B cell (primary cell): Measurements from ENCODE around the gene ZNF280C. TPM values are rescaled to one million over a fixed set of nuclear protein-coding genes. Genes with fewer than 3 reads are reported as not detected.

ENCODE experiments used
- ATAC-seq: fragments of 200-7000 bp; cut with Tn5 transposase; one replicate; pipeline ENCODE4 v1.10.0; 2021; ENCODE audit warnings: low read depth, mild to moderate bottlenecking, moderate number of reproducible peaks, moderate library complexity
- CTCF ChIA-PET: fragments of 350-600 bp; sonication (Branson Sonifier 250); formaldehyde crosslinking; loops from one replicate; lab custom pipeline; 2021; ENCODE audit warnings: antibody characterized with exemption, inconsistent platforms; lab: Charles Lee
- POLR2A ChIA-PET: fragments of 350-600 bp; sonication (Branson Sonifier 250); formaldehyde crosslinking; loops from one replicate; lab custom pipeline; 2021; ENCODE audit warnings: antibody characterized with exemption; lab: Charles Lee
- DNase-seq: peaks from one replicate; pipeline ENCODE4 v3.0.0; 2013
- H2AFZ ChIP-seq: 2 replicates; pipeline ENCODE4 v1.6.1; 2012; ENCODE audit warnings: mild to moderate bottlenecking, low read depth, low read length; ENCODE audit not compliant: insufficient read depth, poor library complexity, severe bottlenecking
- H3K27ac ChIP-seq, 2 donors: 1 replicate in 1 of 2; 2 replicates in 1 of 2; pipeline ENCODE4 v1.5.1; 2012 to 2013; ENCODE audit warnings: low read length in 2 of 2, mild to moderate bottlenecking in 2 of 2, moderate library complexity in 1 of 2
- H3K27me3 ChIP-seq, 4 experiments: fragments of 200-600 bp in 1 of 4; sonication (generic) in 1 of 4; replicated peaks in 1 of 4; 1 replicate in 2 of 4; 2 replicates in 2 of 4; pipeline versions ENCODE4 v1.6.1 to v1.7.0; 2013 to 2016; ENCODE audit warnings: low read length in 3 of 4, mild to moderate bottlenecking in 2 of 4, mixed read lengths in 1 of 4, moderate library complexity in 1 of 4; ENCODE audit not compliant: insufficient read depth in 4 of 4, control insufficient read depth in 3 of 4; ENCODE audit errors: control extremely low read depth in 1 of 4
- H3K36me3 ChIP-seq, 2 experiments: replicated peaks in 1 of 2; 1 replicate in 1 of 2; 2 replicates in 1 of 2; pipeline versions ENCODE4 v1.6.1 to v1.7.1; 2013; ENCODE audit warnings: low read length in 1 of 2; ENCODE audit not compliant: insufficient read depth in 2 of 2, control insufficient read depth in 1 of 2; ENCODE audit errors: control extremely low read depth in 1 of 2, extremely low read depth in 1 of 2
- H3K4me1 ChIP-seq, 2 donors: fragments of 200-600 bp in 1 of 2; sonication (generic) in 1 of 2; 1 replicate in 1 of 2; 2 replicates in 1 of 2; pipeline versions ENCODE4 v1.5.1 to v1.6.1; 2013 to 2017; ENCODE audit warnings: low read length in 2 of 2; ENCODE audit not compliant: control insufficient read depth in 2 of 2, insufficient read depth in 2 of 2
- H3K4me2 ChIP-seq: replicated peaks from 2 replicates; pipeline ENCODE3; 2012; ENCODE audit warnings: mild to moderate bottlenecking, low read depth, low read length; ENCODE audit not compliant: poor library complexity, severe bottlenecking
- H3K4me3 ChIP-seq, 5 experiments: fragments of 200-600 bp in 1 of 5; sonication (generic) in 1 of 5; 1 replicate in 3 of 5; 2 replicates in 2 of 5; pipeline versions ENCODE4 v1.5.1 to v1.7.0; 2011 to 2016; ENCODE audit warnings: low read length in 4 of 5, mild to moderate bottlenecking in 4 of 5, low read depth in 2 of 5, control low read depth in 1 of 5, moderate library complexity in 1 of 5; ENCODE audit not compliant: insufficient read depth in 1 of 5; ENCODE audit errors: control extremely low read depth in 1 of 5, extremely low read depth in 1 of 5
- H3K79me2 ChIP-seq: fragments of 200-600 bp; sonication (generic); one replicate; pipeline ENCODE4 v1.6.0; 2016; ENCODE audit warnings: low read length; ENCODE audit not compliant: control insufficient read depth, insufficient read depth
- H3K9ac ChIP-seq: fragments of 200-600 bp; sonication (generic); 2 replicates; pipeline ENCODE4 v1.6.1; 2017; ENCODE audit warnings: mild to moderate bottlenecking, low read length, moderate library complexity
- H3K9me3 ChIP-seq, 3 donors: one replicate each; pipeline versions ENCODE4 v1.6.1 to v1.7.1; 2013; ENCODE audit warnings: low read length in 2 of 3; ENCODE audit not compliant: control insufficient read depth in 2 of 3, insufficient read depth in 1 of 3; ENCODE audit errors: control extremely low read depth in 1 of 3
- H4K20me1 ChIP-seq: 2 replicates; pipeline ENCODE4 v1.6.0; 2012; ENCODE audit warnings: mild to moderate bottlenecking, low read length; ENCODE audit not compliant: insufficient read depth, control insufficient read depth, poor library complexity, severe bottlenecking
- H3K27ac Mint-ChIP-seq: one replicate; pipeline ENCODE4 v1.8.0; 2021; ENCODE audit warnings: mixed read lengths
- H3K27me3 Mint-ChIP-seq: one replicate; pipeline ENCODE4 v1.8.0; 2021; ENCODE audit warnings: mixed read lengths
- H3K4me1 Mint-ChIP-seq: one replicate; pipeline ENCODE4 v1.8.0; 2021; ENCODE audit warnings: mixed read lengths
- H3K4me3 Mint-ChIP-seq: one replicate; pipeline ENCODE4 v1.8.0; 2021; ENCODE audit warnings: mixed read lengths
- H3K9me3 Mint-ChIP-seq: one replicate; pipeline ENCODE4 v1.8.0; 2022; ENCODE audit warnings: mixed read lengths; ENCODE audit not compliant: insufficient read depth
- CTCF ChIP-seq: fragments of 200-600 bp; IDR thresholded peaks from one replicate; pipeline ENCODE4 v1.8.0; 2022; ENCODE audit warnings: antibody characterized with exemption, mild to moderate bottlenecking
- EZH2 ChIP-seq: IDR thresholded peaks from 2 replicates; pipeline ENCODE4 v1.6.1; 2012; ENCODE audit warnings: borderline replicate concordance, low read depth, mild to moderate bottlenecking, moderate library complexity, low read length; ENCODE audit not compliant: insufficient read depth, poor library complexity, severe bottlenecking
- WGBS: methylation state at CpG from one replicate; pipeline ENCODE4 v1.1.5; 2013; ENCODE audit warnings: missing lambda C conversion rate; ENCODE audit not compliant: insufficient coverage; 5-methylcytosine and 5-hydroxymethylcytosine counted together
- intact Hi-C: fragments of 100-400 bp; cut with micrococcal nuclease; formaldehyde crosslinking; loops from one replicate; pipeline ENCODE4 v1.10.0; 2022
- polyA plus RNA-seq: library from polyadenylated mRNA; depleted of rRNA; stranded (reverse); fragments of >200 nt; gene quantifications from 2 replicates; pipeline ENCODE4 v1.2.3, GENCODE V29; 2012
- total RNA-seq, 2 donors: library from RNA; stranded (reverse); fragments of 120-200 nt in 1 of 2; gene quantifications; 1 replicate in 1 of 2; 2 replicates in 1 of 2; pipeline versions ENCODE4 v1.2.3 to v1.2.4, GENCODE V29; 2013 to 2022

ZNF280C gene
- total and polyA plus RNA-seq, 2 donors (not counting 1 experiment from before 2014, with no cell fraction given): 2.3 to 7.0 TPM

- no peaks in the 10 kb centered on the region for H3K9me3 Mint-ChIP-seq
- H3K27me3 Mint-ChIP-seq: no peaks in the 10 kb centered on the region
- ChIA-PET CTCF (no interaction called here), POLR2A (no interaction called here)
- H3K4me1 Mint-ChIP-seq: no peaks in the 10 kb centered on the region
- no peak overlapping the region for H3K4me3 Mint-ChIP-seq
- Histone ChIP-seq H3K4me1 (no peaks in the 10 kb centered on the region), H3K27ac (no peak overlapping the region), H2AFZ (no peak overlapping the region), H3K36me3 (peaks cover 0 to 8% of the 10 kb centered on the region in 2 experiments), H3K4me3 (no peak overlapping the region), H3K9ac (no peak overlapping the region), H3K79me2 (peaks cover 9% of the 10 kb centered on the region), H4K20me1 (no peaks in the 10 kb centered on the region), H3K4me2 (no peak overlapping the region), H3K9me3 (no peaks in the 10 kb centered on the region), H3K27me3 (no peaks in the 10 kb centered on the region)
- ATAC-seq: no peak
- H3K27ac Mint-ChIP-seq: no peak overlapping the region
- no peak for TF ChIP-seq CTCF
- no peak for TF ChIP-seq EZH2
- intact Hi-C loops: no loop called here
- no peak for DNase-seq
- 86% methylated on average over 1 of the region's 6 CpGs for WGBS
Measured at GRCh38 chrX:130247996-130248395, 20.7 kb downstream of the ZNF280C start.

- Mint-ChIP-seq H3K27me3 (no peaks in the 10 kb centered on the region), H3K9me3 (no peaks in the 10 kb centered on the region), H3K4me1 (no peaks in the 10 kb centered on the region), H3K4me3 (no peak overlapping the region), H3K27ac (no peak overlapping the region)
- ATAC-seq (no peak), DNase-seq (no peak)
- Histone ChIP-seq H3K4me1 (no peaks in the 10 kb centered on the region), H3K27me3 (no peaks in the 10 kb centered on the region), H3K27ac (no peak overlapping the region), H4K20me1 (no peaks in the 10 kb centered on the region), H3K79me2 (peaks cover under 1% of the 10 kb centered on the region), H3K4me2 (no peak overlapping the region), H3K36me3 (peaks cover 0 to 8% of the 10 kb centered on the region in 2 experiments), H3K9ac (no peak overlapping the region), H3K9me3 (no peaks in the 10 kb centered on the region), H2AFZ (no peak overlapping the region), H3K4me3 (no peak overlapping the region)
- no CpG with 5 or more reads among the region's 2 CpGs for WGBS
- intact Hi-C loops: no loop called here
- ChIA-PET CTCF (no interaction called here), POLR2A (no interaction called here)
- TF ChIP-seq EZH2: no peak
- no peak for TF ChIP-seq CTCF
Measured at GRCh38 chrX:130246084-130246483, 22.6 kb downstream of the ZNF280C start.
